NT2/D1 (cell line): ENCODE data around the gene MYOF.

Experiments used
- SUZ12 ChIP-seq: IDR thresholded peaks from 2 replicates; pipeline ENCODE4 v1.6.1; 2011; ENCODE audit not compliant: insufficient read length, insufficient read depth; ENCODE audit errors: extremely low read depth
- ZNF274 ChIP-seq: IDR thresholded peaks from 2 replicates; pipeline ENCODE4 v1.6.1; 2011; ENCODE audit warnings: mild to moderate bottlenecking, low read depth, low read length

GRCh38 chr10:93473804-93474472 is 8.2 kb downstream of the MYOF start:
- TF ChIP-seq ZNF274 (no peak), SUZ12 (no peak)
